Esophagus muscularis mucosa (tissue), 4 donors: ENCODE measurements around the gene DKKL1.

Experiments
- EP300 ChIP-seq: sonication (generic); formaldehyde crosslinking; IDR thresholded peaks from one replicate; pipeline ENCODE4 v1.6.1; 2017; ENCODE audit warnings: antibody characterized with exemption
- POLR2A ChIP-seq: fragments of 450-650 bp; IDR thresholded peaks from one replicate; pipeline ENCODE4 v1.6.1; 2017; ENCODE audit warnings: antibody characterized with exemption, moderate library complexity, mild to moderate bottlenecking, low read depth
- TF ChIP-seq, protein P1 (sequence below), 3 experiments: fragments of 200-600 bp in 2 of 3; fragments of 450-650 bp in 1 of 3; sonication (generic) in 2 of 3; IDR thresholded peaks; one replicate each; pipeline ENCODE4 v1.5.1; 2017 to 2019; ENCODE audit warnings: antibody characterized with exemption in 3 of 3, mild to moderate bottlenecking in 2 of 3, moderate library complexity in 1 of 3

DNA sequence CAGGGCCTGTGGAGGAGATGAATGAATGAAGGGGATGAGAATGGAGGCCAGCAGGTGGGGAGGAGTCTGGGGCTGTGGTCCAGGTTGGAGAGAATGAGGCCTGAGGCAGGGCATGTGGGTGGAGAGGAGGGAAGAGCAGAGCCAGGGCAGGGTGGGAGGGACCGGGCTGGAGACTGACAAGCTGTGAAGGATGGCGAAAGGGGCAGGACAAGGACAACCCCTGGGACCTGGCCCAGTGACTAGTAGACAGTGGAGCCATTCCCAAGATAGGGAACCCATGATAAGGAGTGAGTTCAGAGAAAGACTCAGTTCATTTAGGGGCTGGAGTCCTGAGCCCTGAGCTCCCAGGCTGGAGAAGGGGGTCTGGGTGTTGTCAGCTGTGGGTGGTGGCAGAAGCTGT lies 56.5 kb downstream of the DKKL1 start:
- TF ChIP-seq EP300 (no peak), POLR2A (no peak)
- TF ChIP-seq, protein P1, sequence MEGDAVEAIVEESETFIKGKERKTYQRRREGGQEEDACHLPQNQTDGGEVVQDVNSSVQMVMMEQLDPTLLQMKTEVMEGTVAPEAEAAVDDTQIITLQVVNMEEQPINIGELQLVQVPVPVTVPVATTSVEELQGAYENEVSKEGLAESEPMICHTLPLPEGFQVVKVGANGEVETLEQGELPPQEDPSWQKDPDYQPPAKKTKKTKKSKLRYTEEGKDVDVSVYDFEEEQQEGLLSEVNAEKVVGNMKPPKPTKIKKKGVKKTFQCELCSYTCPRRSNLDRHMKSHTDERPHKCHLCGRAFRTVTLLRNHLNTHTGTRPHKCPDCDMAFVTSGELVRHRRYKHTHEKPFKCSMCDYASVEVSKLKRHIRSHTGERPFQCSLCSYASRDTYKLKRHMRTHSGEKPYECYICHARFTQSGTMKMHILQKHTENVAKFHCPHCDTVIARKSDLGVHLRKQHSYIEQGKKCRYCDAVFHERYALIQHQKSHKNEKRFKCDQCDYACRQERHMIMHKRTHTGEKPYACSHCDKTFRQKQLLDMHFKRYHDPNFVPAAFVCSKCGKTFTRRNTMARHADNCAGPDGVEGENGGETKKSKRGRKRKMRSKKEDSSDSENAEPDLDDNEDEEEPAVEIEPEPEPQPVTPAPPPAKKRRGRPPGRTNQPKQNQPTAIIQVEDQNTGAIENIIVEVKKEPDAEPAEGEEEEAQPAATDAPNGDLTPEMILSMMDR (IDR thresholded peaks at IDR 0.05): no peak
